NCI-H146 (cell line): Measurements from ENCODE around the gene CALU.

ENCODE experiments used
- DNase-seq: peaks from one replicate; lab custom pipeline; 2025; lab: John Stamatoyannopoulos, UW

CALU gene

GRCh38 chr7:128747327-128748079, 8.3 kb downstream of the CALU start:
- DNase-seq, result no peak

- DNase-seq, result no peak
Measured at GRCh38 chr7:128752251-128752650, 13.1 kb downstream of the CALU start.

- DNase-seq, result no peak
Measured at GRCh38 chr7:128755075-128755818, 16.1 kb downstream of the CALU start.

- DNase-seq, result no peak
Measured at GRCh38 chr7:128755819-128756476, 16.8 kb downstream of the CALU start.

- no peak for DNase-seq
Measured at GRCh38 chr7:128757203-128757602, 18.0 kb downstream of the CALU start.

- no peak for DNase-seq
Measured at GRCh38 chr7:128758553-128758952, 19.4 kb downstream of the CALU start.

GRCh38 chr7:128759242-128759641, 20.1 kb downstream of the CALU start:
- no peak for DNase-seq

GRCh38 chr7:128763541-128763940, 24.4 kb downstream of the CALU start:
- DNase-seq, result no peak

GRCh38 chr7:128767475-128768110, 28.4 kb downstream of the CALU start:
- no peak for DNase-seq

GRCh38 chr7:128770233-128770632, 31.1 kb downstream of the CALU start:
- no peak for DNase-seq

- no peak for DNase-seq
Measured at GRCh38 chr7:128773604-128774003, 34.4 kb downstream of the CALU start.

- DNase-seq, result no peak
Measured at GRCh38 chr7:128774029-128774689, 35.0 kb downstream of the CALU start.

- no peak for DNase-seq
Measured at GRCh38 chr7:128774921-128775320, 35.8 kb downstream of the CALU start.

- no peak for DNase-seq
Measured at GRCh38 chr7:128775744-128776474, 36.8 kb downstream of the CALU start, which contains the start of gene OPN1SW. Gene OPN1SW (minus strand): TSS chr7:128775794. CDS start chr7:128775781, 13 bp downstream.

GRCh38 chr7:128777156-128778123, 38.3 kb downstream of the CALU start:
- no peak for DNase-seq

- no peak for DNase-seq
Measured at GRCh38 chr7:128778946-128779345, 39.8 kb downstream of the CALU start.

- DNase-seq, result no peak
Measured at GRCh38 chr7:128781126-128781525, 42.0 kb downstream of the CALU start.

GRCh38 chr7:128781851-128782250, 42.7 kb downstream of the CALU start:
- DNase-seq, result no peak

GRCh38 chr7:128783143-128783861, 44.1 kb downstream of the CALU start:
- DNase-seq, result peak; percentile 30
